Activated CD4-positive, alpha-beta T cell treated with anti-CD3 and anti-CD28 coated beads, Interleukin-2, amount 50 U/mL, for 24 hours (primary cell): ENCODE results near the gene CSF1.
"Not testable (repeated sequence)": the region's sequence is repeated elsewhere in the genome, so short reads cannot be mapped to it uniquely, and the experiment has no call there.

Source experiments
- DNase-seq, 2 donors: peaks; one replicate each; pipeline ENCODE4 v3.0.0-alpha.2; 2020; ENCODE audit warnings: low read depth in 1 of 2, low spot score in 1 of 2

CSF1 gene

GRCh38 chr1:109917768-109918606 lies 7.3 kb downstream of the CSF1 start:
- no peak for DNase-seq

- no peak for DNase-seq
Measured at GRCh38 chr1:109918671-109919070, 8.0 kb downstream of the CSF1 start.

GRCh38 chr1:109919303-109919702 lies 8.7 kb downstream of the CSF1 start:
- DNase-seq: no peak

DNA sequence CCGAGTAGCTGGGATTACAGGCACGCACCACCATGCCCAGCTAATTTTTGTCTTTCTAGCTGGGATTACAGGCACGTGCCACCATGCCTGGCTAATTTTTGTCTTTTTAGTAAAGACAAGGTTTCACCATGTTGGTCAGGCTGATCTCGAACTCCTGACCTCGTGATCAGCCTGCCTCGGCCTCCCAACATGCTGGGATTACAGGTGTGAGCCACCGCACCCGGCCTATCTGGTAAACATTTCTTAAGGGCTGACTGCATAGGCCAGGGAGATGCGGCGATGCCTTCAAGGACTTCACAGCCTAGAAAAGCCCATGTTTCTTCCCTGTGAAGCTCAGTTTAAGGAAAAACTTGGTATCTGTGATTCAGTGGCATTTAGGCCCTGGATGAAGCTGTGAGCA lies 9.7 kb downstream of the CSF1 start:
- not testable (repeated sequence) for DNase-seq

DNA sequence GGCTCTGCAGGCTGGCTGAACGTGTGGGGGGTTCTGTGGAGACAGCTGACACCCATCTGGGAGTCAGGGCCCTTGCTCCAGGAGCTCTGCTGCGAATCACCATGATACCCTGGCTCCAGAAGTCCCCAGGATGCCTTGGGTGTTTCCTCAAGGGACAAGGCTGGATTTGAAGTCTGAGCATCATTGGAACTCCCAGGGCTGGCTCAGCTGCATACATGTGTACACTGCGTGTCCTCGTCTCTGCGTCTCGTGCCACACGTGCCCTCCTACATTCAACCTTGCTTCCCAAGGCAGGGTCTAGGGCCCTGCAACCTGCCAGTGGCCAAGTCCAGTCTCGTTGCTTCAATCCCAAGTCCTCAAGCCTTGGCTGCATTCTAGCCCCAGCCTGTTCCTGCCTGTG lies 11.7 kb downstream of the CSF1 start:
- DNase-seq: no peak

GRCh38 chr1:109923131-109923945 lies 12.7 kb downstream of the CSF1 start:
- DNase-seq: no peak

- no peak for DNase-seq
Measured at GRCh38 chr1:109923946-109924275, 13.3 kb downstream of the CSF1 start.

GRCh38 chr1:109924316-109924715 lies 13.7 kb downstream of the CSF1 start:
- DNase-seq: no peak

GRCh38 chr1:109925159-109925990 lies 14.7 kb downstream of the CSF1 start:
- DNase-seq: no peak

- no peak for DNase-seq
Measured at GRCh38 chr1:109926662-109927300, 16.1 kb downstream of the CSF1 start.

DNA sequence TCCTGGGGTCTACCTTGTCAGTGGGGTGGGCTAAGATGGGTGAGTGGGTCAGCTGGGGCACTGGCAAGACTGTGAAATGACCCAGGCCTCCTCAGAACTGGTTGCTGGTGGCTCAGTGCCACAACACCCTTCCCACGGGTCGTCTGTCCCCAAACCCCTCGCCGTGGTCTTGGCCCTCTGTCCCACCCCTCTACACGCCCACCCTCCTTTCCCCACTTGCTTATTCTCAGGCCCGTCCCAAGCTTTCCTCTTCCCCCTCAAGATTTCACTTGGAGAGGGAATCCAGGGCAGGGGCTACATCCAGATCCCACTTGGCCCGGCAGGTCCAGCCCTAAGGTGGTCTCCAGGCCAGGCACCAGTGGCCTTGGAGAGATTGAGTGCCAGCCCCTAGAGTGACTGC lies 16.7 kb downstream of the CSF1 start:
- DNase-seq: no peak

GRCh38 chr1:109927911-109928321 lies 17.3 kb downstream of the CSF1 start:
- no peak for DNase-seq

DNA sequence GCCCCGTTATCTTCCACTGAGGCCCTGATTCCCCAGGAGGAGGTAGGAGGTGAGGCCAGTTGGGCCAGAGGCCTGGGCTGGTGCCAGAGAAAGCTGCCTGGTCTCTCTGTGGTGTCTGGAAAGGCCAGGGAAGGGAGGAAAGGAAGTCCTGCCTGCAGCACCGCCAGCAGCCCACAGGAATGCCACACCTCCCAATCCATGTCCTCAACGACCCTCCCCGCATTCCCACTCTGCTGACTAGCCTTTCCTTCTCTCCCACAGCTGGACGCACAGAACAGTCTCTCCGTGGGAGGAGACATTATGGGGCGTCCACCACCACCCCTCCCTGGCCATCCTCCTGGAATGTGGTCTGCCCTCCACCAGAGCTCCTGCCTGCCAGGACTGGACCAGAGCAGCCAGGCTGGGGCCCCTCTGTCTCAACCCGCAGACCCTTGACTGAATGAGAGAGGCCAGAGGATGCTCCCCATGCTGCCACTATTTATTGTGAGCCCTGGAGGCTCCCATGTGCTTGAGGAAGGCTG lies 18.0 kb downstream of the CSF1 start:
- DNase-seq: no peak

- no peak for DNase-seq
Measured at GRCh38 chr1:109929170-109929569, 18.5 kb downstream of the CSF1 start.

GRCh38 chr1:109929588-109930251 lies 19.1 kb downstream of the CSF1 start:
- DNase-seq: no peak

DNA sequence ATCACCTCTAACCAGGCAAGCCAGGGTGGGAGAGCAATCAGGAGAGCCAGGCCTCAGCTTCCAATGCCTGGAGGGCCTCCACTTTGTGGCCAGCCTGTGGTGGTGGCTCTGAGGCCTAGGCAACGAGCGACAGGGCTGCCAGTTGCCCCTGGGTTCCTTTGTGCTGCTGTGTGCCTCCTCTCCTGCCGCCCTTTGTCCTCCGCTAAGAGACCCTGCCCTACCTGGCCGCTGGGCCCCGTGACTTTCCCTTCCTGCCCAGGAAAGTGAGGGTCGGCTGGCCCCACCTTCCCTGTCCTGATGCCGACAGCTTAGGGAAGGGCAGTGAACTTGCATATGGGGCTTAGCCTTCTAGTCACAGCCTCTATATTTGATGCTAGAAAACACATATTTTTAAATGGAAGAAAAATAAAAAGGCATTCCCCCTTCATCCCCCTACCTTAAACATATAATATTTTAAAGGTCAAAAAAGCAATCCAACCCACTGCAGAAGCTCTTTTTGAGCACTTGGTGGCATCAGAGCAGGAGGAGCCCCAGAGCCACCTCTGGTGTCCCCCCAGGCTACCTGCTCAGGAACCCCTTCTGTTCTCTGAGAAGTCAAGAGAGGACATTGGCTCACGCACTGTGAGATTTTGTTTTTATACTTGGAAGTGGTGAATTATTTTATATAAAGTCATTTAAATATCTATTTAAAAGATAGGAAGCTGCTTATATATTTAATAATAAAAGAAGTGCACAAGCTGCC lies 19.8 kb downstream of the CSF1 start:
- DNase-seq: no peak

DNA sequence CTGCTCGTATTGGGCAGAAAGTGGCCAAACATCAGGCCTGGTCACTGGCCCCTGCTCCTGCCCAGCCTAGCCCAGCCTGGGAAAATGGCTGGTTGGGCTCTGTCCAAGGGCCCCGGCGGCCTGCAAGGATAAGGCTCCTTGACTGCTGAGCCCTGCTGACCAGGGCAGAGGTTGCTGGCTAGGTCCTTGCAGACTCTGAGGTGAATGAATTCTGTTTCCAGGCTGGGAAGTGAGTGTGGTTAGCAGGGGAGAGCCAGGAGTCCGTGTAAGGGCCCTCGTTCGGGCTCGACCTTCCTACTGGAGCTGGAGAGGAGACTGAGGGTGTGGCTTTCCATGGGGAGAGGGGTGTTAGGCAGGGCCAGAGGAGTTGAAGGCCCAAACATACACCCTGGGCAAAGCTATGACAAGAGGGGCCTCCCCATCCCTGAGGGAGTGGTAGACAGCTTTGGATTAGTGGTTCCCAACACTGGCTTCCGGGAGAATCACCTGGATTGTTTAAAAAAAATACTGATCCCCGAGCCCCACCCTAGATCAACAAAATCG lies 20.6 kb downstream of the CSF1 start:
- DNase-seq: no peak

DNA sequence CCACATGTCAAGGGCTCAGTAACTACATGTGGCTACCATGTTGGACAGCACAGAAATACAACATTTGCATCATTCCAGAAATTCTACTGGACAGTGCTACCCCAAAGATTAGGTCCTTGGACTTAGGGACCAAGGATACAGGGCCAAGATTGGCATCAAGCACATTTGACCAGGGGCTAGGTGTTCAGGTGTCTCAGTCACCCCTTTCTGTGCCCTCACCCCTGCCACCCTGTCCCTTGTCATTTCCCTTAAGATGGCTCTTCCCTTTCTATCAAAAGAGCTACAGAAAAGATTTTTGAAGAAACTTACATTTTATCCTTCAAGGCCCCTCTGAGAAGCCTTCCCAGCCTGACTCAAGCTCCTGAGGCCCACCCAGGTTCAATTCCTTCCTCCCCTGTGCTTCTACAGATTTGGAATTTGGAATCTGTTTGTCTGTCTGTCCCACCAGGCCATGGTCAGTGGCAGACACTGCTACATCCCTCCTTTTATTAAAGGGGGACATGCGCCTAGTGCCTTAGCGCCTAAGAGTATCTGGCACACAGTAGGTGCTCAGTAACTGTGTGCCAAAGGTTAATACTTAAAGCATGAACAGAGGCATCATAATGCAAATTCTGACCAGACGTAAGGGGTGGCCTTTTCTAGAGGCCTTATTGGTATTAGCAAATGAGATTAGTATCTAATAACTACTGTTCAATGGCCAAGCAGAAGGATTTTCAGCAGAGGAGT lies 21.4 kb downstream of the CSF1 start:
- DNase-seq: no peak

GRCh38 chr1:109932679-109933078 lies 22.0 kb downstream of the CSF1 start:
- DNase-seq: no peak
